ENCODE measurements around the gene GTF3C1.
"Not testable (repeated sequence)": the region's sequence is repeated elsewhere in the genome, so short reads cannot be mapped to it uniquely, and the experiment has no call there.

Gene GTF3C1

GRCh38 chr16:27462200-27462845, 87.4 kb downstream of the GTF3C1 start:
- DNase-seq, result no peak

GRCh38 chr16:27461483-27462171, 88.1 kb downstream of the GTF3C1 start:
- DNase-seq, result no peak

GRCh38 chr16:27460663-27461482, 88.8 kb downstream of the GTF3C1 start:
- DNase-seq, result no peak

GRCh38 chr16:27460213-27460612, 89.5 kb downstream of the GTF3C1 start:
- DNase-seq, result no peak

GRCh38 chr16:27458987-27459688, 90.6 kb downstream of the GTF3C1 start:
- no peak for DNase-seq

GRCh38 chr16:27458258-27458657, 91.5 kb downstream of the GTF3C1 start:
- no peak for DNase-seq

- not testable (repeated sequence) for DNase-seq
These were observed 92.2 kb downstream of the GTF3C1 start for GRCh38 chr16:27457605-27457900.

GRCh38 chr16:27455700-27456099, 94.0 kb downstream of the GTF3C1 start:
- DNase-seq, result no peak

GRCh38 chr16:27453494-27453825, 96.3 kb downstream of the GTF3C1 start:
- no peak for DNase-seq

- DNase-seq, result no peak
These were observed 96.9 kb downstream of the GTF3C1 start for GRCh38 chr16:27452569-27453493.

GRCh38 chr16:27450196-27450549, 99.5 kb downstream of the GTF3C1 start:
- DNase-seq, result no peak

GRCh38 chr16:27449434-27450195, 100.1 kb downstream of the GTF3C1 start:
- peak; percentile 70 for DNase-seq

- no peak for DNase-seq
These were observed 100.9 kb downstream of the GTF3C1 start for GRCh38 chr16:27448532-27449433.

- no peak for DNase-seq
These were observed 102.4 kb downstream of the GTF3C1 start for GRCh38 chr16:27447301-27447700.

- DNase-seq, result peak; percentile 58
These were observed 103.0 kb downstream of the GTF3C1 start for GRCh38 chr16:27446721-27447120.

GRCh38 chr16:27445502-27446175, 104.1 kb downstream of the GTF3C1 start:
- no peak for DNase-seq

- no peak for DNase-seq
These were observed 105.2 kb downstream of the GTF3C1 start for GRCh38 chr16:27444470-27444869.

GRCh38 chr16:27444015-27444414, 105.7 kb downstream of the GTF3C1 start:
- DNase-seq, result no peak

GRCh38 chr16:27441998-27442397, 107.7 kb downstream of the GTF3C1 start:
- DNase-seq, result no peak

GRCh38 chr16:27441276-27441675, 108.4 kb downstream of the GTF3C1 start:
- DNase-seq, result no peak
